GM23338 (cell line): ENCODE results near the gene EEF1AKMT4.

Experiments used
- CREB1 ChIP-seq: fragments of 250-450 bp; sonication (Bioruptor Pico); IDR thresholded peaks from 2 replicates; pipeline ENCODE4 v1.5.0; 2020; ENCODE audit warnings: low read depth, mild to moderate bottlenecking, moderate library complexity
- CTCF ChIP-seq, 2 experiments: fragments of 200-600 bp in 1 of 2; sonication (generic) in 1 of 2; conservative IDR thresholded peaks; 2 replicates each; pipeline versions ENCODE4 v1.5.1 to v1.6.1; 2016 to 2017; ENCODE audit warnings: antibody characterized with exemption in 2 of 2, low read depth in 2 of 2, mild to moderate bottlenecking in 2 of 2, moderate library complexity in 1 of 2
- ETS1 ChIP-seq: IDR thresholded peaks from 2 replicates; pipeline ENCODE4 v1.6.1; 2016; ENCODE audit warnings: antibody characterized with exemption
- EZH2 ChIP-seq: fragments of 200-600 bp; sonication (generic); IDR thresholded peaks from one replicate; pipeline ENCODE4 v1.8.0; 2017; ENCODE audit warnings: antibody characterized with exemption, mild to moderate bottlenecking, low read depth; ENCODE audit not compliant: unreplicated experiment
- POLR2AphosphoS5 ChIP-seq: IDR thresholded peaks from 2 replicates; pipeline ENCODE4 v1.6.1; 2016; ENCODE audit warnings: antibody characterized with exemption, low read depth
- ZNF114 ChIP-seq: fragments of 250-450 bp; sonication (Bioruptor Pico); IDR thresholded peaks from 2 replicates; pipeline ENCODE4 v1.5.0; 2020; ENCODE audit warnings: mild to moderate bottlenecking, moderate library complexity

GRCh38 chr3:184209146-184209923, 40.1 kb upstream of the EEF1AKMT4 start:
- no peak for TF ChIP-seq EZH2
- no peak for TF ChIP-seq CTCF (conservative IDR thresholded peaks at IDR 0.05; ENCODE audit: low read depth in 2 of 2)
- no peak for TF ChIP-seq POLR2AphosphoS5
- no peak for TF ChIP-seq CREB1 (CRISPR knock-in tag)
- TF ChIP-seq ZNF114 (CRISPR knock-in tag) = no peak
- TF ChIP-seq ETS1 = no peak
